Caco-2 (cell line): ENCODE data around the gene LIMD2. TPM values are rescaled to one million over a fixed set of nuclear protein-coding genes. Genes with fewer than 3 reads are reported as not detected.

Experiments
- BruUV-seq: library from RNA; stranded (reverse); fragments of 400-500 nt; replicated peaks from 2 replicates; lab custom pipeline; 2021; lab: Mats Ljungman, UMichigan
- CTCF ChIA-PET: fragments of 300-600 bp; sonication (Branson Sonifier 250); formaldehyde crosslinking; loops from one replicate; lab custom pipeline; 2022; ENCODE audit warnings: antibody characterized with exemption; lab: Charles Lee
- POLR2A ChIA-PET: fragments of 300-600 bp; sonication (Branson Sonifier 250); formaldehyde crosslinking; loops from one replicate; lab custom pipeline; 2022; ENCODE audit warnings: antibody characterized with exemption; lab: Charles Lee
- DNase-seq, 2 experiments: peaks; one replicate each; pipeline versions ENCODE4 v3.0.0 to v3.0.0-alpha.2; 2020 to 2022
- H3K27me3 ChIP-seq: replicated peaks from 2 replicates; pipeline ENCODE4 v1.6.0; 2011; ENCODE audit warnings: low read length; ENCODE audit not compliant: control insufficient read depth, insufficient read depth
- H3K36me3 ChIP-seq: 2 replicates; pipeline ENCODE4 v1.5.1; 2011; ENCODE audit warnings: low read length; ENCODE audit not compliant: control insufficient read depth, insufficient read depth
- H3K4me1 ChIP-seq: fragments of 250-450 bp; sonication (Bioruptor Pico); 2 replicates; pipeline ENCODE4 v1.5.1; 2020; ENCODE audit warnings: mild to moderate bottlenecking
- H3K4me3 ChIP-seq: 2 replicates; pipeline ENCODE4 v1.5.1; 2011; ENCODE audit warnings: low read depth, mild to moderate bottlenecking, control low read depth, low read length
- H3K9me3 ChIP-seq: fragments of 250-450 bp; sonication (Bioruptor Pico); 2 replicates; pipeline ENCODE4 v1.5.1; 2020; ENCODE audit warnings: mild to moderate bottlenecking, moderate library complexity
- H3K27ac Mint-ChIP-seq: one replicate; pipeline ENCODE4 v1.8.0; 2022; ENCODE audit warnings: mixed read lengths; ENCODE audit not compliant: unreplicated experiment
- H3K27me3 Mint-ChIP-seq: one replicate; pipeline ENCODE4 v1.8.0; 2022; ENCODE audit warnings: mixed read lengths; ENCODE audit not compliant: insufficient read depth, unreplicated experiment
- H3K36me3 Mint-ChIP-seq: one replicate; pipeline ENCODE4 v1.8.0; 2022; ENCODE audit warnings: mild to moderate bottlenecking, mixed read lengths; ENCODE audit not compliant: insufficient read depth, unreplicated experiment
- H3K4me1 Mint-ChIP-seq: one replicate; pipeline ENCODE4 v1.8.0; 2022; ENCODE audit warnings: low read depth, mixed read lengths; ENCODE audit not compliant: unreplicated experiment
- H3K4me3 Mint-ChIP-seq: one replicate; pipeline ENCODE4 v1.8.0; 2022; ENCODE audit warnings: mild to moderate bottlenecking, moderate library complexity, mixed read lengths; ENCODE audit not compliant: unreplicated experiment
- H3K9me3 Mint-ChIP-seq: one replicate; pipeline ENCODE4 v1.8.0; 2022; ENCODE audit warnings: mixed read lengths; ENCODE audit not compliant: unreplicated experiment
- CTCF ChIP-seq, 2 experiments: fragments of 200-600 bp in 1 of 2; IDR thresholded peaks; 1 replicate in 1 of 2; 2 replicates in 1 of 2; pipeline versions ENCODE4 v1.5.1 to v1.8.0; 2011 to 2022; ENCODE audit warnings: antibody characterized with exemption in 1 of 2, control low read depth in 1 of 2, inconsistent platforms in 1 of 2, low read depth in 1 of 2, low read length in 1 of 2, mild to moderate bottlenecking in 1 of 2, moderate library complexity in 1 of 2; ENCODE audit not compliant: insufficient read depth in 1 of 2, severe bottlenecking in 1 of 2, unreplicated experiment in 1 of 2
- intact Hi-C: fragments of 100-400 bp; cut with micrococcal nuclease; formaldehyde crosslinking; loops from one replicate; pipeline ENCODE4 v1.10.0; 2022; ENCODE audit not compliant: unreplicated experiment
- total RNA-seq: library from RNA; stranded (reverse); gene quantifications from 2 replicates; pipeline ENCODE4 v1.2.3, GENCODE V29; 2022

The LIMD2 gene
- total RNA-seq, 1 experiment from 2014 or later, result 4.1 TPM

- no TSS peak for BruUV-seq
- Mint-ChIP-seq H3K27me3 (no peaks in the 10 kb centered on the region), H3K36me3 (peaks cover 6% of the 10 kb centered on the region), H3K4me3 (no peak overlapping the region), H3K4me1 (no peaks in the 10 kb centered on the region), H3K9me3 (no peaks in the 10 kb centered on the region), H3K27ac (no peak overlapping the region)
- H3K4me1 ChIP-seq, result no peaks in the 10 kb centered on the region
- ChIA-PET POLR2A (no interaction called here), CTCF (no interaction called here)
- DNase-seq, result no peak
- H3K36me3 ChIP-seq, result no peaks in the 10 kb centered on the region
- H3K4me3 ChIP-seq, result no peak overlapping the region
- intact Hi-C loops, result no loop called here
- no peaks in the 10 kb centered on the region for H3K27me3 ChIP-seq
- H3K9me3 ChIP-seq, result no peaks in the 10 kb centered on the region
- no peak for TF ChIP-seq CTCF (IDR thresholded peaks at IDR 0.05; ENCODE audit: insufficient read depth in 1 of 2, low read depth in 1 of 2, low read length in 1 of 2, severe bottlenecking in 1 of 2, unreplicated experiment in 1 of 2)
Measured at GRCh38 chr17:63658366-63658765, 41.6 kb downstream of the LIMD2 start.

GRCh38 chr17:63657786-63658185 is 42.1 kb downstream of the LIMD2 start:
- peaks cover 6% of the 10 kb centered on the region for H3K36me3 Mint-ChIP-seq
- H3K4me1 ChIP-seq, result no peaks in the 10 kb centered on the region
- H3K9me3 ChIP-seq, result no peaks in the 10 kb centered on the region
- H3K4me3 ChIP-seq, result no peak overlapping the region
- CTCF ChIA-PET, result no interaction called here
- no peak for TF ChIP-seq CTCF (IDR thresholded peaks at IDR 0.05; ENCODE audit: insufficient read depth in 1 of 2, low read depth in 1 of 2, low read length in 1 of 2, severe bottlenecking in 1 of 2, unreplicated experiment in 1 of 2)
- H3K4me1 Mint-ChIP-seq, result no peaks in the 10 kb centered on the region
- POLR2A ChIA-PET, result no interaction called here
- H3K36me3 ChIP-seq, result no peaks in the 10 kb centered on the region
- no peak overlapping the region for H3K27ac Mint-ChIP-seq
- intact Hi-C loops, result no loop called here
- BruUV-seq, result no TSS peak
- H3K4me3 Mint-ChIP-seq, result no peak overlapping the region
- DNase-seq, result no peak
- H3K9me3 Mint-ChIP-seq, result no peaks in the 10 kb centered on the region
- H3K27me3 ChIP-seq, result no peaks in the 10 kb centered on the region
- H3K27me3 Mint-ChIP-seq, result no peaks in the 10 kb centered on the region

- Mint-ChIP-seq H3K9me3 (no peaks in the 10 kb centered on the region), H3K36me3 (no peaks in the 10 kb centered on the region), H3K27me3 (no peaks in the 10 kb centered on the region), H3K4me1 (no peaks in the 10 kb centered on the region), H3K4me3 (no peak overlapping the region), H3K27ac (no peak overlapping the region)
- Histone ChIP-seq H3K4me1 (no peaks in the 10 kb centered on the region), H3K9me3 (no peaks in the 10 kb centered on the region), H3K4me3 (no peak overlapping the region), H3K27me3 (no peaks in the 10 kb centered on the region), H3K36me3 (no peaks in the 10 kb centered on the region)
- no TSS peak for BruUV-seq
- intact Hi-C loops, result no loop called here
- TF ChIP-seq CTCF (IDR thresholded peaks at IDR 0.05; ENCODE audit: insufficient read depth in 1 of 2, low read depth in 1 of 2, low read length in 1 of 2, severe bottlenecking in 1 of 2, unreplicated experiment in 1 of 2), result no peak
- POLR2A ChIA-PET, result no interaction called here
- CTCF ChIA-PET, result no interaction called here
- DNase-seq, result no peak
Measured at GRCh38 chr17:63653050-63653449, 46.9 kb downstream of the LIMD2 start.
